A673 (cell line): ENCODE results near the gene ZNF385B. TPM values are rescaled to one million over a fixed set of nuclear protein-coding genes. Genes with fewer than 3 reads are reported as not detected.

Experiments used
- BruUV-seq: library from RNA; stranded (reverse); fragments of 400-500 nt; replicated peaks from 2 replicates; lab custom pipeline; 2021; lab: Mats Ljungman, UMichigan
- CTCF ChIA-PET: fragments of 300-600 bp; sonication (Branson Sonifier 250); formaldehyde crosslinking; loops from one replicate; lab custom pipeline; 2022; ENCODE audit warnings: antibody characterized with exemption; lab: Charles Lee
- POLR2A ChIA-PET: fragments of 300-600 bp; sonication (Branson Sonifier 250); formaldehyde crosslinking; loops from one replicate; lab custom pipeline; 2022; ENCODE audit warnings: antibody characterized with exemption; ENCODE audit not compliant: low non-redundant PET; lab: Charles Lee
- DNase-seq: peaks from one replicate; pipeline ENCODE4 v3.0.0-alpha.2; 2015; ENCODE audit warnings: low spot score
- H3K27ac ChIP-seq: fragments of 200-600 bp; sonication (generic); 2 replicates; pipeline ENCODE4 v1.5.1; 2016; ENCODE audit warnings: mixed run types, low read depth, mild to moderate bottlenecking, mixed read lengths, antibody characterized with exemption, low read length; ENCODE audit not compliant: poor library complexity, severe bottlenecking
- H3K27me3 ChIP-seq: fragments of 200-600 bp; sonication (generic); replicated peaks from 2 replicates; pipeline ENCODE4 v1.6.1; 2017; ENCODE audit warnings: mixed run types, low read depth, mild to moderate bottlenecking, mixed read lengths, antibody characterized with exemption, low read length; ENCODE audit not compliant: insufficient read depth, poor library complexity
- H3K36me3 ChIP-seq: fragments of 200-600 bp; sonication (generic); 2 replicates; pipeline ENCODE4 v1.6.1; 2016; ENCODE audit warnings: mixed run types, mild to moderate bottlenecking, mixed read lengths, antibody characterized with exemption, low read length; ENCODE audit not compliant: insufficient read depth, poor library complexity, severe bottlenecking
- H3K4me1 ChIP-seq: fragments of 200-600 bp; sonication (generic); 2 replicates; pipeline ENCODE4 v1.6.1; 2017; ENCODE audit warnings: mixed run types, mild to moderate bottlenecking, mixed read lengths, antibody characterized with exemption, low read length; ENCODE audit not compliant: insufficient read depth, poor library complexity, severe bottlenecking
- H3K4me3 ChIP-seq: fragments of 200-600 bp; sonication (generic); 2 replicates; pipeline ENCODE4 v1.5.1; 2016; ENCODE audit warnings: low read depth, mixed run types, mild to moderate bottlenecking, mixed read lengths, low read length; ENCODE audit not compliant: poor library complexity, severe bottlenecking
- H3K9me3 ChIP-seq: fragments of 200-600 bp; sonication (generic); 2 replicates; pipeline ENCODE4 v1.6.1; 2016; ENCODE audit warnings: mixed run types, low read depth, mild to moderate bottlenecking, mixed read lengths, antibody characterized with exemption, low read length; ENCODE audit not compliant: poor library complexity, severe bottlenecking
- EZH2 ChIP-seq: fragments of 200-600 bp; sonication (generic); IDR thresholded peaks from 2 replicates; pipeline ENCODE4 v1.6.1; 2017; ENCODE audit warnings: borderline replicate concordance, low read depth, mild to moderate bottlenecking, mixed read lengths, antibody characterized with exemption, low read length; ENCODE audit not compliant: poor library complexity, severe bottlenecking
- intact Hi-C: fragments of 100-400 bp; cut with micrococcal nuclease; formaldehyde crosslinking; loops from one replicate; pipeline ENCODE4 v1.10.0; 2022; ENCODE audit not compliant: unreplicated experiment
- total RNA-seq: library from RNA; stranded (reverse); gene quantifications from 2 replicates; pipeline ENCODE4 v1.2.3, GENCODE V29; 2021
- TF ChIP-seq, protein P1 (sequence below): fragments of 300-800, 200-600 bp; sonication (generic); conservative IDR thresholded peaks from 2 replicates; pipeline ENCODE4 v1.5.1; 2017; ENCODE audit warnings: low read depth, mild to moderate bottlenecking, antibody characterized with exemption, low read length, moderate library complexity, mixed read lengths

Gene ZNF385B
- total RNA-seq, 1 experiment from 2014 or later, result not detected

GRCh38 chr2:179770029-179770428 lies 91.4 kb downstream of the ZNF385B start:
- CTCF ChIA-PET, result no interaction called here

DNA sequence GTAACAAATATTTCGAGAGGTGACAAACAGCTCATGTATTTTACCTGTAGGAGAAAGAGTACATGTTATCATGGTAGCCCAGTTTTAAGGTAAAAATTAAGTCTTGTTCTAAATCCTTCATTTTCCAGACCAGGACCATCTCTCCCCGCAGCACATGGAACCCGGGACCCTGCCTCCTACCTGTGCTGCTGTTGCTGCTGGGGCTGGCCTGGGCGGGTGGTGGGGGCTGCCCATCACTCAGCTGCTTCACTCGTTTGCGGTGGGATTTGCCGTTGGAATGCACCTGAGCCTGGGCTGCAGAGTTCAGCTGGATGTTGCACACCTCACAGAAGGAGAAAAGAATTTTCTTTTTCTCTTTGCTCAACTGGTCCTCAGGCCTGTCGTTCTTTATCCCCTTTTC lies 92.1 kb downstream of the ZNF385B start:
- ChIA-PET CTCF (no interaction called here), POLR2A (no interaction called here)
- no peaks in the 10 kb centered on the region for H3K4me1 ChIP-seq
- no peak overlapping the region for H3K4me3 ChIP-seq
- no peak for DNase-seq
- H3K27ac ChIP-seq, result no peak overlapping the region
- BruUV-seq, result no TSS peak
- H3K27me3 ChIP-seq, result no peaks in the 10 kb centered on the region
- intact Hi-C loops, result no loop called here
- no peaks in the 10 kb centered on the region for H3K9me3 ChIP-seq
- no peaks in the 10 kb centered on the region for H3K36me3 ChIP-seq
- no peak for TF ChIP-seq EZH2
- TF ChIP-seq, protein P1, sequence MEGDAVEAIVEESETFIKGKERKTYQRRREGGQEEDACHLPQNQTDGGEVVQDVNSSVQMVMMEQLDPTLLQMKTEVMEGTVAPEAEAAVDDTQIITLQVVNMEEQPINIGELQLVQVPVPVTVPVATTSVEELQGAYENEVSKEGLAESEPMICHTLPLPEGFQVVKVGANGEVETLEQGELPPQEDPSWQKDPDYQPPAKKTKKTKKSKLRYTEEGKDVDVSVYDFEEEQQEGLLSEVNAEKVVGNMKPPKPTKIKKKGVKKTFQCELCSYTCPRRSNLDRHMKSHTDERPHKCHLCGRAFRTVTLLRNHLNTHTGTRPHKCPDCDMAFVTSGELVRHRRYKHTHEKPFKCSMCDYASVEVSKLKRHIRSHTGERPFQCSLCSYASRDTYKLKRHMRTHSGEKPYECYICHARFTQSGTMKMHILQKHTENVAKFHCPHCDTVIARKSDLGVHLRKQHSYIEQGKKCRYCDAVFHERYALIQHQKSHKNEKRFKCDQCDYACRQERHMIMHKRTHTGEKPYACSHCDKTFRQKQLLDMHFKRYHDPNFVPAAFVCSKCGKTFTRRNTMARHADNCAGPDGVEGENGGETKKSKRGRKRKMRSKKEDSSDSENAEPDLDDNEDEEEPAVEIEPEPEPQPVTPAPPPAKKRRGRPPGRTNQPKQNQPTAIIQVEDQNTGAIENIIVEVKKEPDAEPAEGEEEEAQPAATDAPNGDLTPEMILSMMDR, result no peak

More at GRCh38 chr2:179770029-179770428, 91.4 kb downstream of the ZNF385B start:
- DNase-seq, result no peak
- Histone ChIP-seq H3K27me3 (no peaks in the 10 kb centered on the region), H3K9me3 (no peaks in the 10 kb centered on the region), H3K4me3 (no peak overlapping the region), H3K27ac (no peak overlapping the region), H3K4me1 (no peaks in the 10 kb centered on the region), H3K36me3 (no peaks in the 10 kb centered on the region)
- no TSS peak for BruUV-seq
- POLR2A ChIA-PET, result no interaction called here
- no peak for TF ChIP-seq EZH2
- TF ChIP-seq, protein P1, result no peak
- intact Hi-C loops, result loop anchor here (10.0 kb wide), 1 partner anchor 305 kb away; no protein-coding TSS in a partner anchor

DNA sequence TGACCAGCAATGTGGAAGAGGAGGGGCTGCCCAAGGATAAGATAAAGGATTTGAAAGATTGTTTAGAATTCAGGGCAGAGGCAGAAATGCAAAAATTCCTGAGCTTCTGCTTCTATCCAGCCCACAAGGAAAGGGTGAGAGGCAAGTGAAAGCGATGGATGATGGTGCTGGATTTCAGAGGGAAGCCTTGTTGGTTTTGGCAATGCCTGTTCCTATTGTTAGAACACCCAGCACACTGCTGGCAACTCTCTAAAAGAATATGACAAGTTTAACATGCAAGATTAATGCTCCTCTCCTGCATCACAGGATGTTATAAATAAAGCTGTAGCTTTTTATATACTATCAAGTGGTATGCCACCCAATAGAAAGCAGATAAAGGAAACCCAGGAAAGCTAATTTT lies 92.6 kb downstream of the ZNF385B start:
- Histone ChIP-seq H3K27me3 (no peaks in the 10 kb centered on the region), H3K27ac (no peak overlapping the region), H3K9me3 (no peaks in the 10 kb centered on the region), H3K4me3 (no peak overlapping the region), H3K4me1 (no peaks in the 10 kb centered on the region), H3K36me3 (no peaks in the 10 kb centered on the region)
- CTCF ChIA-PET, result no interaction called here
- no TSS peak for BruUV-seq
- intact Hi-C loops, result no loop called here
- TF ChIP-seq, protein P1, result no peak
- no peak for TF ChIP-seq EZH2
- DNase-seq, result no peak
- POLR2A ChIA-PET, result no interaction called here
